Stimulated activated CD8-positive, alpha-beta memory T cell treated with anti-CD3 and anti-CD28 coated beads, Interleukin-12 subunit alpha, Interleukin-12 subunit beta, amount 100 ng/mL, for 1 hour (primary cell): ENCODE measurements around the gene YPEL1.
"Not testable (repeated sequence)": the region's sequence is repeated elsewhere in the genome, so short reads cannot be mapped to it uniquely, and the experiment has no call there.

Source experiments
- DNase-seq: peaks from one replicate; pipeline ENCODE4 v3.0.0-alpha.2; 2020; ENCODE audit warnings: low read depth

Gene YPEL1

GRCh38 chr22:21753374-21754111, 17.9 kb upstream of the YPEL1 start:
- DNase-seq: no peak

- DNase-seq: no peak
These were observed 16.7 kb upstream of the YPEL1 start for GRCh38 chr22:21752276-21752675.

- DNase-seq: no peak
These were observed 10.4 kb upstream of the YPEL1 start for GRCh38 chr22:21745948-21746347.

GRCh38 chr22:21744917-21745316, 9.3 kb upstream of the YPEL1 start:
- not testable (repeated sequence) for DNase-seq

GRCh38 chr22:21741790-21742189, 6.2 kb upstream of the YPEL1 start:
- DNase-seq: no peak

GRCh38 chr22:21741059-21741458, 5.5 kb upstream of the YPEL1 start:
- DNase-seq: no peak

- no peak for DNase-seq
These were observed 4.3 kb upstream of the YPEL1 start for GRCh38 chr22:21739828-21740377.

- DNase-seq: no peak
These were observed 3.4 kb upstream of the YPEL1 start for GRCh38 chr22:21738966-21739365.

GRCh38 chr22:21738081-21738480, 2.5 kb upstream of the YPEL1 start:
- no peak for DNase-seq

- DNase-seq: no peak
These were observed 1.4 kb upstream of the YPEL1 start for GRCh38 chr22:21736948-21737347.

GRCh38 chr22:21736084-21736642, 569 bp upstream of the YPEL1 start:
- no peak for DNase-seq

- no peak for DNase-seq
These were observed 924 bp downstream of the YPEL1 start for GRCh38 chr22:21734540-21735199.

GRCh38 chr22:21731503-21731902, 4.1 kb downstream of the YPEL1 start:
- no peak for DNase-seq

- no peak for DNase-seq
These were observed 4.9 kb downstream of the YPEL1 start for GRCh38 chr22:21730535-21731308.

- DNase-seq: not testable (repeated sequence)
These were observed 6.4 kb downstream of the YPEL1 start for GRCh38 chr22:21729184-21729583.

GRCh38 chr22:21728270-21728669, 7.3 kb downstream of the YPEL1 start:
- no peak for DNase-seq

GRCh38 chr22:21727768-21728167, 7.8 kb downstream of the YPEL1 start:
- DNase-seq: no peak

- no peak for DNase-seq
These were observed 8.4 kb downstream of the YPEL1 start for GRCh38 chr22:21727159-21727558.

- no peak for DNase-seq
These were observed 8.9 kb downstream of the YPEL1 start for GRCh38 chr22:21726650-21727049.

GRCh38 chr22:21725956-21726649, 9.5 kb downstream of the YPEL1 start:
- DNase-seq: no peak

- DNase-seq: not testable (repeated sequence)
These were observed 11.1 kb downstream of the YPEL1 start for GRCh38 chr22:21724496-21724895.
